Panc1 (cell line): ENCODE measurements around the gene LRRC3B. TPM values are rescaled to one million over a fixed set of nuclear protein-coding genes. Genes with fewer than 3 reads are reported as not detected.

ENCODE experiments used
- ATAC-seq: fragments of 200-7000 bp; cut with Tn5 transposase; 2 replicates; pipeline ENCODE4 v1.9.1; 2020; ENCODE audit warnings: mild to moderate bottlenecking, moderate library complexity
- BruUV-seq: library from RNA; stranded (reverse); fragments of 400-500 nt; replicated peaks from 2 replicates; lab custom pipeline; 2021; lab: Mats Ljungman, UMichigan
- CTCF ChIA-PET: fragments of 300-600 bp; sonication (Branson Sonifier 250); formaldehyde crosslinking; loops from one replicate; lab custom pipeline; 2022; ENCODE audit warnings: antibody characterized with exemption; lab: Charles Lee
- POLR2A ChIA-PET: fragments of 300-600 bp; sonication (Branson Sonifier 250); formaldehyde crosslinking; loops from one replicate; lab custom pipeline; 2022; ENCODE audit warnings: antibody characterized with exemption; lab: Charles Lee
- DNase-seq: peaks from one replicate; pipeline ENCODE4 v3.0.0-alpha.2; 2010; ENCODE audit warnings: low read depth, low spot score
- H3K27ac ChIP-seq: 2 replicates; pipeline ENCODE4 v1.5.1; 2011; ENCODE audit warnings: mild to moderate bottlenecking, low read length, inconsistent platforms
- H3K27me3 ChIP-seq: fragments of 200-500 bp; sonication (Bioruptor generic); 2 replicates; pipeline ENCODE4 v1.6.0; 2014; ENCODE audit warnings: low read length, inconsistent platforms; ENCODE audit not compliant: control insufficient read depth, insufficient read depth
- H3K36me3 ChIP-seq: fragments of 200-500 bp; sonication (Bioruptor generic); 2 replicates; pipeline ENCODE4 v1.5.1; 2014; ENCODE audit warnings: inconsistent platforms, mild to moderate bottlenecking, low read length, moderate library complexity; ENCODE audit not compliant: control insufficient read depth, insufficient read depth
- H3K4me1 ChIP-seq: 2 replicates; pipeline ENCODE4 v1.5.1; 2011; ENCODE audit warnings: inconsistent platforms, mild to moderate bottlenecking, low read length, moderate library complexity; ENCODE audit not compliant: control insufficient read depth, insufficient read depth
- H3K4me3 ChIP-seq, 2 experiments: 2 replicates each; pipeline ENCODE4 v1.5.1; 2011 to 2012; ENCODE audit warnings: low read depth in 2 of 2, low read length in 2 of 2, mild to moderate bottlenecking in 2 of 2, inconsistent platforms in 1 of 2, moderate library complexity in 1 of 2
- H3K9me3 ChIP-seq: fragments of 200-500 bp; sonication (Bioruptor generic); 2 replicates; pipeline ENCODE4 v1.5.1; 2014; ENCODE audit warnings: low read depth, mild to moderate bottlenecking, inconsistent platforms, low read length, moderate library complexity; ENCODE audit not compliant: control insufficient read depth, insufficient read depth
- CTCF ChIP-seq: fragments of 450-650 bp; IDR thresholded peaks from 2 replicates; pipeline ENCODE4 v1.5.1; 2017; ENCODE audit warnings: mild to moderate bottlenecking
- POLR2AphosphoS5 ChIP-seq: IDR thresholded peaks from 2 replicates; pipeline ENCODE4 v1.6.1; 2012; ENCODE audit warnings: mild to moderate bottlenecking, low read depth, low read length, moderate library complexity
- REST ChIP-seq, 2 experiments: IDR thresholded peaks; 2 replicates each; pipeline ENCODE4 v1.6.1; 2011 to 2012; ENCODE audit warnings: low read depth in 2 of 2, control low read depth in 1 of 2, low read length in 1 of 2, mild to moderate bottlenecking in 1 of 2, moderate library complexity in 1 of 2; ENCODE audit not compliant: insufficient read depth in 1 of 2
- SIN3A ChIP-seq: IDR thresholded peaks from 2 replicates; pipeline ENCODE4 v1.6.1; 2012; ENCODE audit warnings: low read depth, mild to moderate bottlenecking, low read length, moderate library complexity, borderline replicate concordance; ENCODE audit not compliant: insufficient read depth
- TCF7L2 ChIP-seq: IDR thresholded peaks from 2 replicates; pipeline ENCODE4 v1.6.1; 2011; ENCODE audit warnings: mild to moderate bottlenecking, low read depth, low read length, inconsistent platforms
- in situ Hi-C: cut with HindIII; loops from 2 replicates; pipeline ENCODE4 v1.10.0; 2016; ENCODE audit warnings: low sequenced_read_pairs, low pct_unique_long_range_greater_than_20kb
- intact Hi-C: fragments of 100-400 bp; cut with micrococcal nuclease; formaldehyde crosslinking; loops from one replicate; pipeline ENCODE4 v1.10.0; 2022; ENCODE audit not compliant: unreplicated experiment
- total RNA-seq: library from RNA; stranded (reverse); gene quantifications from one replicate; pipeline ENCODE4 v1.2.1, GENCODE V29; 2021; ENCODE audit not compliant: unreplicated experiment

The LRRC3B gene
- total RNA-seq, 1 experiment from 2014 or later, result not detected

- in situ Hi-C loops, result no loop called here
- no peak for DNase-seq
- no peak for TF ChIP-seq POLR2AphosphoS5
- no peak for TF ChIP-seq SIN3A
- ATAC-seq, result no peak
- no peaks in the 10 kb centered on the region for H3K4me1 ChIP-seq
- POLR2A ChIA-PET, result no interaction called here
- intact Hi-C loops, result no loop called here
- H3K27ac ChIP-seq, result no peak overlapping the region
- H3K4me3 ChIP-seq, result no peak overlapping the region
- H3K27me3 ChIP-seq, result no peaks in the 10 kb centered on the region
- H3K9me3 ChIP-seq, result no peaks in the 10 kb centered on the region
- H3K36me3 ChIP-seq, result no peaks in the 10 kb centered on the region
- BruUV-seq, result no TSS peak
- CTCF ChIA-PET, result no interaction called here
These were observed 52.8 kb downstream of the LRRC3B start for GRCh38 chr3:26675336-26675735.

GRCh38 chr3:26681632-26682031 lies 59.1 kb downstream of the LRRC3B start:
- Histone ChIP-seq H3K9me3 (no peaks in the 10 kb centered on the region), H3K4me1 (no peaks in the 10 kb centered on the region), H3K27ac (no peak overlapping the region), H3K36me3 (no peaks in the 10 kb centered on the region), H3K27me3 (no peaks in the 10 kb centered on the region), H3K4me3 (no peak overlapping the region)
- POLR2A ChIA-PET, result no interaction called here
- BruUV-seq, result no TSS peak
- DNase-seq (no peak), ATAC-seq (no peak)
- TF ChIP-seq CTCF (no peak), TCF7L2 (no peak), REST (IDR thresholded peaks at IDR 0.05; ENCODE audit: insufficient read depth in 1 of 2, low read depth in 2 of 2, low read length in 1 of 2) (no peak), SIN3A (no peak), POLR2AphosphoS5 (no peak)
- CTCF ChIA-PET, result no interaction called here
- intact Hi-C loops (no loop called here), in situ Hi-C loops (no loop called here)

GRCh38 chr3:26682406-26682805 lies 59.8 kb downstream of the LRRC3B start:
- H3K36me3 ChIP-seq, result no peaks in the 10 kb centered on the region
- no peaks in the 10 kb centered on the region for H3K27me3 ChIP-seq
- BruUV-seq, result no TSS peak
- DNase-seq, result no peak
- no peak overlapping the region for H3K27ac ChIP-seq
- H3K9me3 ChIP-seq, result no peaks in the 10 kb centered on the region
- H3K4me1 ChIP-seq, result no peaks in the 10 kb centered on the region
- ChIA-PET POLR2A (no interaction called here), CTCF (no interaction called here)
- no peak for ATAC-seq
- TF ChIP-seq REST (IDR thresholded peaks at IDR 0.05; ENCODE audit: insufficient read depth in 1 of 2, low read depth in 2 of 2, low read length in 1 of 2), result no peak
- TF ChIP-seq CTCF, result no peak
- no peak for TF ChIP-seq POLR2AphosphoS5
- TF ChIP-seq TCF7L2, result no peak
- no peak for TF ChIP-seq SIN3A
- in situ Hi-C loops (no loop called here), intact Hi-C loops (no loop called here)
- H3K4me3 ChIP-seq, result no peak overlapping the region
